GM18907 (cell line): ENCODE measurements around the gene SMYD3.

Experiments
- ATAC-seq: cut with Tn5 transposase; IDR thresholded peaks from one replicate; pipeline ENCODE4 v1.9.1; 2021; ENCODE audit warnings: mild to moderate bottlenecking, moderate library complexity; ENCODE audit not compliant: unreplicated experiment

Gene SMYD3

DNA sequence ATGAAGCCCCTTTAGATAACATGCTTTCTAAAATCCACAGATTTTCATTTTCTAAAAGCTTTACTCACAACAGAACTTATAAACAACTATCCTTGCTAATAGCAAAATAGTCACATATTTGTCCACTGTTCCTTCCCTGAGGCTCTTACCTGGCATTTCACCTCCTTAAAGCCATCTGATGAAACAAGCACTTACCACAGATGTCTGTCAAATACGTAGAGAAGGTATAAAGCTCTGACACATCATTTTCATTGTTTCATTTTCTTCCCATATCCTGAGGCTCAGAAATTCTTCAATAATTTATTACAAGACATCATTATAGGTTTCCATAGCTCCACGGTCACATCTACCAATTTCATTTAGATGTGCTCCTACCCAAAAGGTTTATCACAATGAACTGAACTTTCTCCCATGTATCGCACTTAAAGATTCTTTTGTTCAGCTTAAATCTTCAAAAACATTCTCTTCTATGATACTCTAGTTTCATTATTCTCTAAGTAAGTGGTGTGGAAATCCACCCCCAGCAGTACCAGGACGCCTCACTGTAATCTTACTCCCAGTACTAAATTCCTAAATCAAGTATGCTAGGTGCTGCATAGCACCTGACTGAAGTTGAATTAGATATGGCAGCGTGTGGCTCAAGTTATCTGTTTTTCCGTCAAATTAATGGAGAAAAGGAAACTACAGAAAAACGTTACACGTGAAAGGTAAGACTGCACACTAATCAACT is 569.6 kb downstream of the SMYD3 start:
- ATAC-seq: no peak

DNA sequence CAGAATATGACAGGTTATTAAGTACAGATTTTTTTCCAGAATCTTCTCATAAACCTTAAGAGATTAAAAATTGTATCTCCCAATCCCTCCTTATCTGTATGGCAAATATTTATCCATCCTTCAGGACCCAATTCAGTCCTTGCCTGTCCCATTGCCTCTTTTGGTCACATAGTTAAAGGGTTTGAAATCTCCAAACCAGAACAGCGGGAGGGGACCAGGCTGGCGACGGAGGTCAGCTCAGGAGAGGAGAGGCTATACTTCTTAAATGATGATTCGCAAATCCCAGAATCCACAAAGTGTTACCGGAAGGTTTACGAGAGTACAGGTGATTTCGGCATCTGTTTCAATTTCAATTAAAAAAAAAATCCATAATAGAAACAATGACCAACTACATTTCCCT is 572.7 kb downstream of the SMYD3 start:
- ATAC-seq: no peak

DNA sequence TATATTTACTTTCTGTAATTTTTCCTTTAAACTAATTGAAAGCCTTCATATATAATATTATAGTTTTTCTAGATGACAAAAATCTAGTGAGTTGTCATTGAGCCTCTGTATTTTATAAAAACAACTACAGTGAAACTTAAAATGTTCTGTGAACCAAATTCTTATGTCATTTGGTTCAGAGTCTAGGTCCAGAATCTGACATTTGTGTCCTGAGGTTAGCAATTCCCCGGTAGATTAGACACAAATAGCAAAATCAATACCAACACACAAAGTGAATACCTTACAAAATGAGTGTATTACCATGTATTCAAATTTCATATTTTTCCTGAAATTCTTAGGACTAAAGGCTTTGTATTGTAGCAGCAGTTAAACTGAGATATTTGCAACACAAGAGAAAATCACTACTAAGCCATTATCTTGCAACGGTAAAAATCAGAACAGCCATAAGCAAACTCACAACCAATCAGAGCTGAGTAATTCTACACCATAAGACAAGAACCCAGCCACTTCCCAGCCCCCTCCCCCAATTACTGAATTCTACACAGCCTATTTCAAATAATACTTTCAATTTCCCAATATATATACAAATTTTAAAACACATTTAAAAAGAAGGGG is 573.5 kb downstream of the SMYD3 start:
- no peak for ATAC-seq

DNA sequence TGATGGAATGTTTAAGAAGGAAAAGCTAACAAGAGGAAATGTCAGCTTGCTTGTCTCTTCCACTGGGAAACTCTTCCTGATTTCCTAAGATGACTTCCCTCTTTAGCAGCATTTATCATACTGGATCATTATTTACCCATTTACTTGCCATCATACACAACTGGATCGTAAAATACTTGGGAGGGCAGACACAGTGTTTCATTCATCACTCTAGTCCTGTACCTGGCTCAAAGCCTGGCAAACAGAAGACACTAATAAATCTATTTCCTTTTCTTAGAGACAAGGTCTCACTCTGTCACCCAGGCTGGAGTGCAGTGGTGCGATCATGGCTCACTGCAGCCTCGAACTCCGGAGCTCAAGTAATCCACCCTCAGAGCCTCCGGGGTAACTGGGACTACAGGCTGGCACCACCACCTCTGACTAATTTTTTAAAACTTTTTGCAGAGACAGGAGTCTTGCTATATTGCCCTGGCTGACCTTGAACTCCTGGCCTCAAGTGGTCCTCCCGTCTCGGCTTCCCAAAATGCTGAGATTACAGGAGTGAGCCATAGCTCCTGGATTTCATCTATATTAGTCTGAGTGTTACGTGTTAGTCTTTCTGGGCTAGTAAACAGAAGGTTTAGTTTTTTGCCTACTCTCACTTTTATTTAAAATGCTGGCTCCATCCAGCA is 574.6 kb downstream of the SMYD3 start:
- no peak for ATAC-seq

DNA sequence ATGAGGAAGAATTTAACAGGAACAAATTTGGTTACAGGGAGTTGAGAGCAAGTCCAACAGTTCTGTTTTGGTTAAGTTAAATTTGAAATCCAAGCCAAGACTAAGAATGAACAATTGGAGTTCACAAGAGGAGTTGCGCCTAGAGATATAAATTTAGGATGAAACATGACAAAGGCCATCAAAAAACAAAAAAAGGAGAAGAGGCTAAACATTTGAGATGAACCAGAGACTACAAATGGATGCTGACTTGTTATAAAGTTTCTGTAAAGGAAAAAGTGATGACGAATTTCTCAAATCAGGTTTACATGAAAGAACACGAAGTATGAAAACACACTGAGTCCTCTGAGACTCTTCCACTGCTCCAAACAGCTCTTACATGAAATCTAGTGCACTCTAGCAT is 575.6 kb downstream of the SMYD3 start:
- no peak for ATAC-seq

DNA sequence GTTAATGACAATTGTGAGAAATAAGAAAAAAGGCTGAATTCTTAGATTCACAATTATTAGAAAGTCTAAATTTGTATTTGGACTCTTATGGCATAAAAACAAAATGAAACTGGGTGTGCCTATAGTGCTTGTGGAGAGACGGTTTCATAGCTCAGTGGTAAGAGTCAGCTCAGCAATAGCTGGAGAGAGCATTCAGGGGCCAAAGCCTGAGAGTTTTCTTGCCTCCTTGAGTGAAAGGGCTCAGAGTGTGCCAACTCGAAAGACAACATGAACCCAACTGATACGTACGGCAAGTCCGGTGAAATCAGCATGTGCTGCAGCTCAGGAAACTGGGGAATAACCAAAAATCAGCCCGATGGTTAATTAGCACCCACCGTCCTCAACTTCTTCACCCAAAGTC is 577.9 kb downstream of the SMYD3 start:
- no peak for ATAC-seq

DNA sequence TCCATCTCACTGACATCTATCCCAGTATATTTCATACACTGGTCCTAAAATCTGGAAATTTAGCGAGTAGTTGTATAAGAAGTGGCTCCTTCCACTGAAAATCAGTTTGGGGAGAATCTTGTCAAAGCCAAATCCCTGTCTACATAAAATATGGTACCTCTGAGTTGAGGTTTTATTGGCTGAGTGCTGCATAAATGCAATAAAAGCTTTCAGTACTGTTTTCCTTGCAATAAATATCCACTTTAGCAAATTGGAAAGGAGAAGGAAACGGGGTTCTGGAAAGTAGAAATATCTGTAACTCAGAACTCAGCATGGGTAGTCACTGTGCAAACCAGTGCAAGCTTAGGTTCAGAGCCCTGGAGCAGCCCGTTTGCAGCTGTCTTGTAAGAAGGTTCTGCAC is 580.2 kb downstream of the SMYD3 start:
- ATAC-seq: no peak

DNA sequence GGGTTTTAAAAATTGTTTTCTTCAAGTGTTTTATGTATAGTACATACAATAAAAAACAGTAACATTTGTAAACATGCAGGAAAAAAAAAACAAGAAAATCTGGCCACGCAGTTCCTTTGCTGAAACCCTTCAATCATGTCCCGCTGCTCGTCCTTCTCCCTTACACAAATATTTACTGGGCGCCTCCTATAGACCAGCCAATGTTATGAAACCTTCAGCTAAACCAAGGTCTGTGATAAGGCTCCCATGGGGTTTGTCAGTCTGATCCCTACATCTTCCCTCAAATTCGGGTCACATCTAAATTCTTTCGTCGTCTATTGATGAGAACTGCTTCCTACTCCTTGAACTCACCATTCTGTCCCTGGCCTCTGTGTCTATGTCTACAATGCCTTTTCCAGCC is 583.9 kb downstream of the SMYD3 start:
- no peak for ATAC-seq

DNA sequence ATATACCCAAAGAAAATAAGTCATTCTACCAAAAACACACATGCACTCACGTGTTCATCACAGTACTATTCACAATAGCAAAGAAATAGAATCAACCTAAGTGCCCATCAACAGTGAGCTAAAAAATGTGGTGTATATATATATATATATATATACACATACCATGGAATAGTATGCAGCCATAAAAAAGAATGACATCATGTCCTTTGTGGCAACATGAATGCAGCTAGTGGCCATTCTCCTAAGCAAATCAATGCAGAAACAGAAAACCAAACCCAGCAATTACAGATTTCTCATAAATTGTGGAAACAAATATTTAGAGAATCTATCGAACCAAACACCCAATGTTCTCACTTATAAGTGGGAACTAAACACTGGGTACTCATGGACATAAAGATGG is 585.7 kb downstream of the SMYD3 start:
- no peak for ATAC-seq

DNA sequence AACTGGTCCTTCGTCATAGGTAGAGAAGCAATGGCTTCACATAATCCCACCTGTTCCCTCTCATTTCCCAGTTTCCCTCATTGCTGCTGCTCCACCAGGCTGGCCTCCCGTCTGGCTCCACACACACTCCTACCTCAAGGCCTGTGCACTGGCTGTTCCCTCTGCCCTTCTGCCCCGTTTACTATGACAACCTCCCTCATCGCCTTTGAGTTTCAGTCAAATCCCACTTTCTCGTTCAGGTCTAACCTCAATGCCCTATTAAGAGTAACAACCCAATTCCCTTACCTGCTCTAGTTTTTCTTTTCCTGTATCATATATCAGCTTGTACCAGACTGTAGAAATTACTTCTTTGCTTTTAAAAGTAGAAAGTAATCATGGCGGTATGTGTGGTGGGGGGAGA is 589.7 kb downstream of the SMYD3 start:
- no peak for ATAC-seq

DNA sequence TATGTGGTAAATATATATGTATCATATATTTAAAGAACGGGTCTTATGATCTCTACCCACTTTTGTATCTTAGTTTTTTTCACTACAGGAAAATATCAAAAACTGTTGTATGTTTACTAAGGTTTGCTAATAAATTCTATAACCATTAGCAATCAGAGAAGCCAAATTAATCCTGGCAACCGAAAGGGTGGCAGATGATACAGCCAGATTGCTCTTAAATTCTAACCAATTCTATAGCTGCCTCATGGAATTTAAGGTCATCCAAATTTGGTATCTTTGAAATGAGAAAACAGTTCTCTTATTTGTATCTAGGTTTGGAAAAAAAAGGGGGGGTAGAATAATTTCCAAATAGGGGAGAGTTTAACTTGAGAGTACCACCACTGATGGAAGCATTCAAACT is 591.2 kb downstream of the SMYD3 start:
- ATAC-seq: no peak

DNA sequence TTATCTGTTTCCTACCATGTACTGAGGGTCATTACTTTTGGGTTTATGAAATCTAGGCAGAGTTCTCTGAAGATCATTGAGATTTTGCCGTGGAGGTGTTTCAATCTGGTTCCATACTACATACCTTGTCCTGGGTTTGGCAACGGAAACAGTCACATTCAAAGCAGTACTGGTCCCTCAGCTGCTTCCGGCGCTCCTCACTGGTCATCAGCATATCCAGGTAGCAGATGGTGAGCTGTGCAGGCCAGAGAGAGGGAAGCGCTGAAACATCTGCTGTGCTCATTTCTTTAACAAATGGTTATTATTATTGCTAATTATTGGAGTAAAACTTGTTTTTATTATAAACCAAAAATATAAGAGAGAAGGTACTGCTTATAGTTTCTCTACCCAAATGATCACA is 591.7 kb downstream of the SMYD3 start:
- ATAC-seq: no peak

DNA sequence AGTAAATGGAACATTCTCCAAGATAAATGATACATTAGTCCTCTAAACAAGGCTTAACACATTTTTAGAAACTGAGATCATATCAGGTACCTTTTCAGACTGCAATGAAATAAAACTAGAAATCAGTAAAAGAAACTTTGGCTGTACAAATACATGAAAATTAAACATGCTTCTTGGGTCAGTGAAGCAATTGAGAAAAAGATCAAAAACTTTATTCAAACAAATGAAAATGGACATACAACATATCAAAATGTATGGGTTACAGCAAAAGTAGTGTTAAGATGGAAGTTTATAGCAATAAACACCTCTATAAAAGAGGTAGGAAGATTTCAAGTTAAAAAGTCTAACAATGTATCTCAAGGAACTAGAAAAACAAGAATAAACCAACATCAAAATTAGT is 598.5 kb downstream of the SMYD3 start:
- ATAC-seq: no peak

DNA sequence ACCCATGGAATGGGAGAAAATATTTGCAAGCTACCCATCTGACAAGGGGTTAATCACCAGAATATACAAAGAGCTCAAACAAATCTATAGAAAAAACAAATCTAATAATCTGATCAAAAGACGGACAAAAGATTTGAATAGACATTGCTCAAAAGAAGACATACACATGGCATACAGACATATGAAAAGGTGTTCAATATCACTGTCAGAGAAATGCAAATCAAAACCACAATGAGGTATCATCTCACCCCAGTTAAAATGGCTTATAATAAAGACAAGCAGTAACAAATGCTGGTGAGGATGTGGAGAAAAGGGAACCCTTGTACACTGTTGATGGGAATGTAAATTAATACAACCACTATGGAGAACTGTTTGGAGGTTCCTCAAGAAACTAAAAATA is 600.9 kb downstream of the SMYD3 start:
- ATAC-seq: no peak

DNA sequence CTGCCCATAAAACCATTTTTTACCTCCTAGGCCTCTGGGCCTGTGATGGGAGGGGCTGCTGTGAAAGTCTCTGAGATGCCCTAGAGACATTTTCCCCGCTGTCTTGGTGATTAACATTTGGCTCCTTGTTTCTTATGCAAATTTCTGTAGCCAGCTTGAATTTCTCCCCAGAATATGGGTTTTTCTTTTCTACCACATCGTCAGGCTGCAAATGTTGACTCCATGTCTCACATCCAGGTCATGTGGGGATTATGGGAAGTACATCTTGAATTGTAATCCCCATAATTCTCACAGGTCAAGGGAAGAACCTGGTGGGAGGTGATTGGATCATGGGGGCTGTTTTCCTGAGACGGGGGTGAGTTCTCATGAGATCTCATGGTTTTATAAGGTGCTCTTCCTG is 603.2 kb downstream of the SMYD3 start:
- ATAC-seq: no peak

DNA sequence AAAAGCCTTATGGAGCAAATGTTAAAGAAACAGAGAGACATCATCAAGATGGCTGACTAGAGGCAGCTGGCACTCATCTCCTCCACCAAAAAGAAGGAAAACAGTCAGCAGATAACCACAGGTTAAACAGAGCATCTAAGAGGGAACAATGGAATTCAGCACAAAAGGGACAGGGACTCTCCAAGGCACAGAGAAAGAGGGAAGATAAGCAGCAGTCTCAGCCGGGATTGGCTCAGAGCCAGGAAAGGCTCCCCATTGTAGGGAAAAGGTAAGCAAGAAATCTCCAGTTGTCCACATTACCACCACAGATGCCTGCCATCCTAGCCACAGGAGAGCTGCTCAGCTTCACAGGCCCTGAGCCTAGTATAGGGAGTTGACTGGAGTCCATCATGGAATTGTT is 605.5 kb downstream of the SMYD3 start:
- no peak for ATAC-seq

DNA sequence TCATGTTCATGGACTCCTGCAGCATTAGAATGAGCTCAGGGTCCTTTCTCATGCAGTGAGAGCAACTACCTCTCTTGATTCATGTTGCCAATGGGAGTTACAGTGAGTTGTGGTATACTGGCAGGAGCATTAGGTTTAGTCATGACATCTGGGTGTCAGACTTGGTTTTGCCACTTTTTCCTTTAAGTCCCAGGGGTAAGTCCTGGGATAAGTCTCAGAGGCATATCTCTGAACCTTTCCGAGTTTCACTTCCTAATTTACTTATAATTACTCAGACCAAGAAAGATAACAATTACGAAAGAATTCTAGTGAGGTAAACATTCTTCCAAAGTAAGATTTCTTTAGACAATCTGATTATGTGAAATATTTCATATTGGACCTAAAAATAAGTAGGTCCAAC is 606.0 kb downstream of the SMYD3 start:
- ATAC-seq: no peak

DNA sequence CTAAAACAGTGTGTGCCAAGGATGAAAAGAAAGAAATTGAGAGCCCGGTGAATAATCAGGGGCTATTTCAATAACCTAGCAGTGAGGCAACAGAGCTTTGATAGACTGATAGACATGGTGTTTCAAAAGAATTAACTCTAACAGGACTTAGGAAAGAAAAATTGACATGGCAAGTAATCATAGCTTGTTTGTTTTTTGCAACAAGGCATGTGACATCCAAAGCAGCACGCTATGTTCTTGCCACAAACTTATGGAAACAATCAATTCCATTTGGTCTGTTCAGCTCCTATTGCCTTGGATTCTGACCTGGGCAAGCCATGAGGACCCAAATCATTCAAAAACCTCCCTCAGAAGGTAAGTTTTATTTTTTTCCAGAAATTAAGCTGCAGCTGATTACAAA is 608.5 kb downstream of the SMYD3 start:
- ATAC-seq: no peak

DNA sequence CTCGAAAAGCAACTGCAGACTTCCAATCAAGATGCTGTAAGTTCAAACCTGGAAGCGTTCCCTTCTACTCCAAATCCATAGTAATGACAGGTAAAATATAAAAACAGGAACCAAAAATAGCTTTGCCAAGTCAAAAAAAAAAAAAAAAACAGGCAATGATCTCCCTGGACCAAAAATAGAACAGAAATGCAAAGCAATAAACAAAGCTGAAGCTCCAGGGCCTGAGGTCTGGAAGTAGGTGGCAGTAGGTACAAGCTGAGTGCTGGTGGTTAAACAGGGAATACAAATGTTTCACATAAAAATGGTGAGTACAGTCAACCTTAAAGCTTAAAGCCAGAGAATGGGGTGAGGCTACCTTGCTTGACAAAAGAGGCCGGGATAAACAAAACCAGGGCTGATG is 610.8 kb downstream of the SMYD3 start:
- no peak for ATAC-seq

DNA sequence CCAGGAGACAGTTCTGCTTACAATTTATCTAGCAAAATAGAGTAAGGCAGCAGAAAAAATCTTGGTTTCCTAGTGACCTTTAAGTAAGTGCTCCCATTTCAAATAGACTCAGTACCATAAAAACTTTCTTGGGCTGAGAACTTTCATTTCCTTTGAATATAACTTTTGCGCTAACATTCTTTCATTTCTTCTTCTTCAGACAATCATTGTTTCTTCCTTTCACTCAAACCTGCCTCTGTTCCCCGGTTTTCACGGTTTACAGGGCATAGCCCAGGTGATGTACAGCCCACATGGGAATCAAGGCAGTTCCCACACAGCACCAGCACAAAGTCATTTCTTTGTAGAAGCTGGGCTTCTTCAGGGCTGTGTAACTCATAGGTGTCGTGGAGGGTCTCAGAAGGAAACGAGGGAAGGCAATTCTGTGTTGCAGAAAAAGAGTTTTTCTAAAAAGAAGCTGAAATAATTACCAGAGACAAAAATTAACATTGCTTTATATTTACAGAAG is 611.6 kb downstream of the SMYD3 start:
- ATAC-seq: no peak

DNA sequence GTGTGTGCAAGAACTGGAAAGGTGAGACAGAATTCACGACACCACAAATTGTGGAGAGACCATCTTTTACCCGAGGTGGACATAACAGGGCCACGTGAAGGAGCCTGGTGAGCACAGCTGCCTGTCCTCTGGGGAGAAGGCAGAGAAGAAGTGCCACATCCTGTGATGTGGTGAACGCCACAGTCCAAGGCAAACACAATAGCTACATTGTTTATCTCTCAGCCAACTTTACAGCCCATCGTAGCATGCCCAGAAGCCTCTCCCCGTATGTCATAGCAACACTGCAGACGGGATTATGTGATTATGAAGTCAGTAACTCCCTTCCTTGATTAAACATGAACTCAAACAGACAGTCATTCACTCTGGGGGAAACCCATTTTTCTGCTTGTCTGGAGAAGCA is 612.2 kb downstream of the SMYD3 start:
- ATAC-seq: no peak

DNA sequence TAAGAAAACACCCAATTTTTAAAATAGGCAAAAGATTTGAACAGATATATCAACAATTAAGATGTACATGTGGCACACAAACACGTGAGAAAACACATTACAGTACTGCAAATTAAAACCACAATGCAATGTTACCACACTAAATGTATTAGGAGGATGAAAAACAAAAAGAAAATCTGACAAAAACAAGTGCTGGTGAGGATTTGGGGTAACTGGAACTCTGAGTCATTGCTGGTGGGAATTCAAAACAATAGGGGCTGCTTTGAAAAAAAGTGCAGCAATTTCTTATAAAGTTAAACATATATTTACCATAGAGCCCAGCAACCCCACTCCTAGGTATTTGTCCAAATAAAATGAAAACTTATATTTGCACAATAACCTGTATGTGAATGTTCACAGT is 614.1 kb downstream of the SMYD3 start:
- ATAC-seq: no peak
